GM04503 (cell line): ENCODE data around the gene RALGAPA1.
"Not testable (repeated sequence)": the region's sequence is repeated elsewhere in the genome, so short reads cannot be mapped to it uniquely, and the experiment has no call there.

ENCODE experiments used
- DNase-seq: peaks from one replicate; pipeline ENCODE4 v3.0.0-alpha.2; 2012; ENCODE audit warnings: low read depth

RALGAPA1 gene

GRCh38 chr14:35699791-35700444 is 109.2 kb downstream of the RALGAPA1 start:
- DNase-seq: no peak

GRCh38 chr14:35696575-35696974 is 112.5 kb downstream of the RALGAPA1 start:
- no peak for DNase-seq

- no peak for DNase-seq
Observed at GRCh38 chr14:35696119-35696518, 113.0 kb downstream of the RALGAPA1 start.

GRCh38 chr14:35695647-35696046 is 113.4 kb downstream of the RALGAPA1 start:
- DNase-seq: no peak

GRCh38 chr14:35695072-35695471 is 114.0 kb downstream of the RALGAPA1 start:
- no peak for DNase-seq

GRCh38 chr14:35689000-35689460 is 120.1 kb downstream of the RALGAPA1 start:
- DNase-seq: no peak

GRCh38 chr14:35688126-35688826 is 120.8 kb downstream of the RALGAPA1 start:
- DNase-seq: no peak

GRCh38 chr14:35687335-35687939 is 121.7 kb downstream of the RALGAPA1 start:
- DNase-seq: no peak

GRCh38 chr14:35683688-35684087 is 125.4 kb downstream of the RALGAPA1 start:
- DNase-seq: not testable (repeated sequence)

GRCh38 chr14:35682802-35683201 is 126.3 kb downstream of the RALGAPA1 start:
- no peak for DNase-seq

GRCh38 chr14:35678403-35679028 is 130.6 kb downstream of the RALGAPA1 start:
- no peak for DNase-seq

- DNase-seq: no peak
Observed at GRCh38 chr14:35669782-35670181, 139.3 kb downstream of the RALGAPA1 start.

GRCh38 chr14:35666429-35667043 is 142.6 kb downstream of the RALGAPA1 start:
- DNase-seq: no peak

GRCh38 chr14:35661875-35662274 is 147.2 kb downstream of the RALGAPA1 start:
- DNase-seq: no peak

GRCh38 chr14:35653045-35653444 is 156.1 kb downstream of the RALGAPA1 start:
- DNase-seq: no peak

GRCh38 chr14:35643513-35643912 is 165.6 kb downstream of the RALGAPA1 start:
- no peak for DNase-seq

- no peak for DNase-seq
Observed at GRCh38 chr14:35637851-35638250, 171.2 kb downstream of the RALGAPA1 start.

GRCh38 chr14:35637269-35637668 is 171.8 kb downstream of the RALGAPA1 start:
- DNase-seq: no peak

GRCh38 chr14:35632676-35633075 is 176.4 kb downstream of the RALGAPA1 start:
- peak; percentile 24 for DNase-seq

GRCh38 chr14:35632271-35632670 is 176.8 kb downstream of the RALGAPA1 start:
- no peak for DNase-seq

- DNase-seq: no peak
Observed at GRCh38 chr14:35631071-35631805, 177.9 kb downstream of the RALGAPA1 start.

- no peak for DNase-seq
Observed at GRCh38 chr14:35628989-35629388, 180.1 kb downstream of the RALGAPA1 start.
